ENCODE results near the gene SLC25A13.

The SLC25A13 gene

GRCh38 chr7:96347471-96347870 lies 25.6 kb upstream of the SLC25A13 start:
- TF ChIP-seq, protein P1, sequence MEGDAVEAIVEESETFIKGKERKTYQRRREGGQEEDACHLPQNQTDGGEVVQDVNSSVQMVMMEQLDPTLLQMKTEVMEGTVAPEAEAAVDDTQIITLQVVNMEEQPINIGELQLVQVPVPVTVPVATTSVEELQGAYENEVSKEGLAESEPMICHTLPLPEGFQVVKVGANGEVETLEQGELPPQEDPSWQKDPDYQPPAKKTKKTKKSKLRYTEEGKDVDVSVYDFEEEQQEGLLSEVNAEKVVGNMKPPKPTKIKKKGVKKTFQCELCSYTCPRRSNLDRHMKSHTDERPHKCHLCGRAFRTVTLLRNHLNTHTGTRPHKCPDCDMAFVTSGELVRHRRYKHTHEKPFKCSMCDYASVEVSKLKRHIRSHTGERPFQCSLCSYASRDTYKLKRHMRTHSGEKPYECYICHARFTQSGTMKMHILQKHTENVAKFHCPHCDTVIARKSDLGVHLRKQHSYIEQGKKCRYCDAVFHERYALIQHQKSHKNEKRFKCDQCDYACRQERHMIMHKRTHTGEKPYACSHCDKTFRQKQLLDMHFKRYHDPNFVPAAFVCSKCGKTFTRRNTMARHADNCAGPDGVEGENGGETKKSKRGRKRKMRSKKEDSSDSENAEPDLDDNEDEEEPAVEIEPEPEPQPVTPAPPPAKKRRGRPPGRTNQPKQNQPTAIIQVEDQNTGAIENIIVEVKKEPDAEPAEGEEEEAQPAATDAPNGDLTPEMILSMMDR (conservative IDR thresholded peaks at IDR 0.05) = no peak
- no peak for TF ChIP-seq ZFX (IDR thresholded peaks at IDR 0.05)
- no peak overlapping the region for H3K27ac ChIP-seq

DNA sequence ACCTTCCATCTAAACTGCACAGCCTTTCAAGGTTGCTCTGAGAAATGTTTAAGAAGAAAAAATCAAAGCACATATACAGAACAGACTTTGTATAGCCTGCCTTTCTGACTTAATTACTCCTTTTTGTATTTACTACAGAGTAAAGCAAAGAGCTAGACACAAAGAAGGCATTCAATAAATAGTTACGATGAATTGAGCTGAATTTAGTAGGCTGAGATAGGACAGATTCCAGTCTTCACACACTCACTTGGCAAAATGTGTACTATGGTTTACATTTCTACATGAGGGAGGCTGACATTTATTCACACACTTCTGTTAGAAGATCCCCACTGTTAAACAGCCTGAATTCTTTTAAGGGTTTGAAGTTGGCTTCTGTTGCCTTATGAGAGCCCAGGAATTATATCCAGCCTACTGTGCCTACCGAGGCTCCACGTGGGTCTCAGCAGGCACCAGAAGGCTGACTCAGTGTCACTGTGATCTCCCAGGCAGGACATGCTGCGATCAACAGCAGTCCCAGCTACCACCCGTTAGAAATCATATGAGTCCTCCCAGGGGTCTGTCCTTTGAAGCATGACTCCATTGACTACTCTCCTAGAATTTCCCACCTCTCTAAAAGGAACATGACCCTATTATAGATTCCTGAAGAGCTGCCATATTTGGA lies 24.5 kb upstream of the SLC25A13 start:
- TF ChIP-seq, protein P1 (conservative IDR thresholded peaks at IDR 0.05) = no peak
- no peak for TF ChIP-seq ZFX (IDR thresholded peaks at IDR 0.05)
- no peak overlapping the region for H3K27ac ChIP-seq

DNA sequence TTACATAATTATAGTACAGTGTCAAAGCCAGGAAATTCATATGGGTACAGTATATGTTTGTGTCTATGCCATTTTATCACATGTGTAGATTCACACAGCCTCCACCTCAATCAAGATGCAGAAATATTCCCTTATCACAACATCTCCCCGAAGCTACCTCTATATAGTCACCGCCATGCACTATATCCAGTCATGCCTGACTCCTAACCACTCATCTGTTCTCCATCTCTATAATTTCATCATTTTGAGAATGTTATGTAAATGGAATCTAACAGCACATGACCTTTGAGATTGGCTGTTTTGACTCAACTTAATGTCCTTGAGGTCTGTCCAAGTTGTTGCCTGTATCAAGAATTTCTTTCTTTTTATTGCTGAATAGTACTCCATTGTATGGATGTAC lies 22.3 kb upstream of the SLC25A13 start:
- TF ChIP-seq, protein P1 (conservative IDR thresholded peaks at IDR 0.05) = no peak
- H3K27ac ChIP-seq = no peak overlapping the region

DNA sequence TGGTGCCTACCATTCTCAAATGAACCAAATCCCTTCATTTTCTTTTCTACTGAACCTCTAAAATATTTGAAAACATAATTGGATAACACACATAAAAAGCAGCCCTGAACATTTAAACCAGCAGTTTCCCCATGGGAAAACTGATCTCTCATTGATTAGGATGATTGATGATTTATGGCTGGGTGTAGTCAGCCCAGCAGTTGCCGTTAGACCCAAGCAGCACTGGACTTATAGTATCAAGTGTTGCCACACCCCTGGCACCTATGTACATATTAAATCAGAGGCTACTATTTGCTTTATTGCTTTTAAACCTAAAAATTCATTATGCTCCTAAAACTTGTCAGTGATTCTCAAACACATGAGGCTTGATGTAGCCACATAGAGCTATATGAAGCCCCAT lies 20.2 kb upstream of the SLC25A13 start:
- no peak overlapping the region for H3K27ac ChIP-seq
- TF ChIP-seq ZFX (IDR thresholded peaks at IDR 0.05) = no peak
- TF ChIP-seq, protein P1 (conservative IDR thresholded peaks at IDR 0.05) = no peak

DNA sequence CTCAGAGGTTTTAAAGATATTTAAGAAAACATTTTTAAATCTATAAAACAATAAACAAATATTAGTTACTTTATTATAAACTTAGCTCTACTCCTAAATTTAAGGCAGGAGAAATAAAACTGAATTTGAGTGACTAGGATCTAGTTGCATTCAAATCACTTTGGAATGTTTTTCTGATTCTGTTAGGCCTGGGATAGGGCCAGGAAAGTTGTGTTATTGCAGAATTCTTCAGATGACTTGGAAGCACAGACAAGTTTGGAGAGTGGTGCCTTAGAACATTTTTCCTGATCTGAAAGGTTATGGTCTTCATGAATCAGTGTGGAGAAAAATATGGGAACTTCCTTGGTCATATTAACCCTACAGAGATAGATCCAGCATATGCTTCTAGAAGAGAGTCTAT lies 15.6 kb upstream of the SLC25A13 start:
- no peak overlapping the region for H3K27ac ChIP-seq
- no peak for TF ChIP-seq ZFX (IDR thresholded peaks at IDR 0.05)
- TF ChIP-seq, protein P1 (conservative IDR thresholded peaks at IDR 0.05) = no peak

- no peak overlapping the region for H3K27ac ChIP-seq
- TF ChIP-seq ZFX (IDR thresholded peaks at IDR 0.05) = no peak
- TF ChIP-seq, protein P1 (conservative IDR thresholded peaks at IDR 0.05) = no peak
These were observed 10.4 kb upstream of the SLC25A13 start for GRCh38 chr7:96332325-96332724.

- TF ChIP-seq ZFX (IDR thresholded peaks at IDR 0.05) = no peak
- TF ChIP-seq, protein P1 (conservative IDR thresholded peaks at IDR 0.05) = no peak
- no peak overlapping the region for H3K27ac ChIP-seq
These were observed 9.9 kb upstream of the SLC25A13 start for GRCh38 chr7:96331775-96332174.
